Measurements from ENCODE around the gene MUC5AC.
"Not testable (repeated sequence)": the region's sequence is repeated elsewhere in the genome, so short reads cannot be mapped to it uniquely, and the experiment has no call there.

Gene MUC5AC

GRCh38 chr11:1162138-1162475 is 4.4 kb downstream of the MUC5AC start:
- DNase-seq (ENCODE audit: low spot score): no peak

GRCh38 chr11:1162491-1163311 is 4.9 kb downstream of the MUC5AC start:
- no peak for DNase-seq (ENCODE audit: low spot score)

GRCh38 chr11:1163321-1163910 is 5.7 kb downstream of the MUC5AC start:
- no peak for DNase-seq (ENCODE audit: low spot score)

GRCh38 chr11:1163911-1164735 is 6.4 kb downstream of the MUC5AC start:
- no peak for DNase-seq (ENCODE audit: low spot score)

- DNase-seq (ENCODE audit: low spot score): not testable (repeated sequence)
Observed at GRCh38 chr11:1164779-1165255, 7.1 kb downstream of the MUC5AC start.

- DNase-seq (ENCODE audit: low spot score): no peak
Observed at GRCh38 chr11:1165256-1166041, 7.7 kb downstream of the MUC5AC start.

- no peak for DNase-seq (ENCODE audit: low spot score)
Observed at GRCh38 chr11:1167256-1167655, 9.5 kb downstream of the MUC5AC start.

- no peak for DNase-seq (ENCODE audit: low spot score)
Observed at GRCh38 chr11:1167751-1168231, 10.0 kb downstream of the MUC5AC start.

GRCh38 chr11:1168256-1168655 is 10.5 kb downstream of the MUC5AC start:
- no peak for DNase-seq (ENCODE audit: low spot score)

GRCh38 chr11:1168721-1169161 is 11.0 kb downstream of the MUC5AC start:
- no peak for DNase-seq (ENCODE audit: low spot score)

- no peak for DNase-seq (ENCODE audit: low spot score)
Observed at GRCh38 chr11:1171223-1171984, 13.7 kb downstream of the MUC5AC start.

- no peak for DNase-seq (ENCODE audit: low spot score)
Observed at GRCh38 chr11:1171985-1172728, 14.4 kb downstream of the MUC5AC start.

GRCh38 chr11:1172729-1173117 is 15.0 kb downstream of the MUC5AC start:
- no peak for DNase-seq (ENCODE audit: low spot score)

GRCh38 chr11:1173396-1173795 is 15.6 kb downstream of the MUC5AC start:
- DNase-seq (ENCODE audit: low spot score): not testable (repeated sequence)

GRCh38 chr11:1174441-1175370 is 17.0 kb downstream of the MUC5AC start:
- no peak for DNase-seq (ENCODE audit: low spot score)

- DNase-seq (ENCODE audit: low spot score): no peak
Observed at GRCh38 chr11:1175461-1176223, 17.9 kb downstream of the MUC5AC start.

- DNase-seq (ENCODE audit: low spot score): no peak
Observed at GRCh38 chr11:1176224-1177019, 18.7 kb downstream of the MUC5AC start.

All from putamen (tissue), 1 donor.